OCI-LY7 (cell line): ENCODE measurements around the gene RBM20. TPM values are rescaled to one million over a fixed set of nuclear protein-coding genes. Genes with fewer than 3 reads are reported as not detected.

Source experiments
- BruUV-seq: library from RNA; stranded (reverse); fragments of 400-500 nt; replicated peaks from 2 replicates; lab custom pipeline; 2021; lab: Mats Ljungman, UMichigan
- CTCF ChIA-PET: fragments of 300-600 bp; sonication (Branson Sonifier 250); formaldehyde crosslinking; loops from one replicate; lab custom pipeline; 2022; ENCODE audit warnings: antibody characterized with exemption; ENCODE audit not compliant: unreplicated experiment; lab: Charles Lee
- POLR2A ChIA-PET: fragments of 300-600 bp; sonication (Branson Sonifier 250); formaldehyde crosslinking; loops from one replicate; lab custom pipeline; 2022; ENCODE audit warnings: antibody characterized with exemption; lab: Charles Lee
- DNase-seq: peaks from one replicate; pipeline ENCODE4 v3.0.0-alpha.2; 2015; ENCODE audit warnings: low spot score
- H2AFZ ChIP-seq: fragments of 200-600 bp; sonication (generic), shearing (Covaris generic); 2 replicates; pipeline ENCODE4 v1.6.1; 2014; ENCODE audit warnings: mild to moderate bottlenecking, antibody characterized with exemption, low read length, moderate library complexity
- H3K27ac ChIP-seq: fragments of 200-600 bp; sonication (generic); 2 replicates; pipeline ENCODE4 v1.5.1; 2014; ENCODE audit warnings: mixed run types, low read depth, mild to moderate bottlenecking, moderate library complexity, low read length, inconsistent platforms; ENCODE audit not compliant: poor library complexity, severe bottlenecking
- H3K36me3 ChIP-seq: fragments of 200-600 bp; sonication (generic); 2 replicates; pipeline ENCODE4 v1.6.1; 2014; ENCODE audit warnings: mild to moderate bottlenecking, antibody characterized with exemption, low read length, moderate library complexity, mixed read lengths; ENCODE audit not compliant: insufficient read depth
- H3K4me1 ChIP-seq: fragments of 200-600 bp; sonication (generic); 2 replicates; pipeline ENCODE4 v1.5.1; 2014; ENCODE audit warnings: mild to moderate bottlenecking, low read length; ENCODE audit not compliant: insufficient read depth, poor library complexity, severe bottlenecking
- H3K4me2 ChIP-seq: fragments of 200-600 bp; sonication (generic); 2 replicates; pipeline ENCODE4 v1.6.1; 2014; ENCODE audit warnings: mild to moderate bottlenecking, low read length
- H3K4me3 ChIP-seq: fragments of 200-600 bp; sonication (generic); 2 replicates; pipeline ENCODE4 v1.5.1; 2014; ENCODE audit warnings: mild to moderate bottlenecking, low read depth, low read length; ENCODE audit not compliant: poor library complexity, severe bottlenecking
- H3K79me2 ChIP-seq: fragments of 200-600 bp; sonication (generic); 2 replicates; pipeline ENCODE4 v1.6.1; 2016; ENCODE audit warnings: low read depth, mild to moderate bottlenecking, low read length, moderate library complexity, mixed read lengths; ENCODE audit not compliant: insufficient read depth
- H3K9me2 ChIP-seq: fragments of 200-600 bp; sonication (generic); 2 replicates; pipeline ENCODE4 v1.6.1; 2016; ENCODE audit warnings: mild to moderate bottlenecking, low read length, mixed read lengths; ENCODE audit not compliant: insufficient read depth
- H3K9me3 ChIP-seq: fragments of 200-600 bp; sonication (generic); 2 replicates; pipeline ENCODE4 v1.6.1; 2014; ENCODE audit warnings: mild to moderate bottlenecking, mixed run types, low read length, mixed read lengths
- H4K20me1 ChIP-seq: fragments of 200-600 bp; sonication (generic); 2 replicates; pipeline ENCODE4 v1.6.1; 2014; ENCODE audit warnings: mild to moderate bottlenecking, antibody characterized with exemption, low read length, moderate library complexity, mixed read lengths; ENCODE audit not compliant: insufficient read depth
- EZH2phosphoT487 ChIP-seq: fragments of 200-600 bp; sonication (generic); IDR thresholded peaks from 2 replicates; pipeline ENCODE4 v1.6.1; 2018; ENCODE audit warnings: low read depth, borderline replicate concordance, mild to moderate bottlenecking, mixed run types, antibody characterized with exemption, low read length, moderate library complexity, mixed read lengths
- intact Hi-C: fragments of 100-400 bp; cut with micrococcal nuclease; formaldehyde crosslinking; loops from one replicate; pipeline ENCODE4 v1.10.0; 2022; ENCODE audit not compliant: unreplicated experiment
- total RNA-seq, 2 experiments: library from RNA; depleted of rRNA in 1 of 2; stranded (reverse); fragments of >200 nt in 1 of 2; shearing (Covaris generic) in 1 of 2; gene quantifications; 2 replicates each; pipeline ENCODE4 v1.2.3, GENCODE V29; 2014 to 2022
- TF ChIP-seq, protein P1 (sequence below): fragments of 200-600 bp; sonication (generic); conservative IDR thresholded peaks from 2 replicates; pipeline ENCODE4 v1.5.1; 2014; ENCODE audit warnings: mild to moderate bottlenecking, antibody characterized with exemption, low read length, moderate library complexity, mixed read lengths

RBM20 gene
- total RNA-seq, 2 experiments from 2014 or later, result 0.35 to 1.0 TPM

DNA sequence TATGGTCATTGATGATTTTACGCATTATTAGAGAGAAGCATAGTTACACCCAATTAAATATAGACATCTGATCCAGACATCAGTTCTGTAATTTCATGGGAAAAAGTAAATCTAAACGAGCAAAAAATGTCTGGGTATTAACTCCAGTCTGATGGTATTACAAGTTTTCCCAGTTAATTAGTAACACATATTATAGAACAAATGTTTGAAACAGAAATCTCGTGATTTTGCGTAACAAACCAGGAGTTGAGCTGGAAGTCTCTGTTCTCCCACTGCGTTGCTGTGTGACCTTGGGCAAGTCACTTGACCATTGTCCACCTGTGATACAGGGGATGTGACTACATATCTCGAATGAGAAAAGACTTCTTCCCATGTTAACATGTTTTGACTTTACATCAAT is 43.3 kb downstream of the RBM20 start:
- Histone ChIP-seq H3K4me3 (no peak overlapping the region), H3K79me2 (no peaks in the 10 kb centered on the region), H3K36me3 (no peaks in the 10 kb centered on the region), H3K4me1 (peaks cover 4% of the 10 kb centered on the region), H3K27ac (no peak overlapping the region), H4K20me1 (no peaks in the 10 kb centered on the region), H3K4me2 (no peak overlapping the region), H2AFZ (no peak overlapping the region), H3K9me2 (no peaks in the 10 kb centered on the region), H3K9me3 (peaks cover 16% of the 10 kb centered on the region)
- CTCF ChIA-PET, result no interaction called here
- POLR2A ChIA-PET, result interaction anchor here (0.8 to 1.5 kb wide), 6 partner anchors 11 to 44 kb away, joined by 3 to 8 read pairs (median 4); no protein-coding TSS in a partner anchor
- no TSS peak for BruUV-seq
- intact Hi-C loops, result no loop called here
- TF ChIP-seq, protein P1, sequence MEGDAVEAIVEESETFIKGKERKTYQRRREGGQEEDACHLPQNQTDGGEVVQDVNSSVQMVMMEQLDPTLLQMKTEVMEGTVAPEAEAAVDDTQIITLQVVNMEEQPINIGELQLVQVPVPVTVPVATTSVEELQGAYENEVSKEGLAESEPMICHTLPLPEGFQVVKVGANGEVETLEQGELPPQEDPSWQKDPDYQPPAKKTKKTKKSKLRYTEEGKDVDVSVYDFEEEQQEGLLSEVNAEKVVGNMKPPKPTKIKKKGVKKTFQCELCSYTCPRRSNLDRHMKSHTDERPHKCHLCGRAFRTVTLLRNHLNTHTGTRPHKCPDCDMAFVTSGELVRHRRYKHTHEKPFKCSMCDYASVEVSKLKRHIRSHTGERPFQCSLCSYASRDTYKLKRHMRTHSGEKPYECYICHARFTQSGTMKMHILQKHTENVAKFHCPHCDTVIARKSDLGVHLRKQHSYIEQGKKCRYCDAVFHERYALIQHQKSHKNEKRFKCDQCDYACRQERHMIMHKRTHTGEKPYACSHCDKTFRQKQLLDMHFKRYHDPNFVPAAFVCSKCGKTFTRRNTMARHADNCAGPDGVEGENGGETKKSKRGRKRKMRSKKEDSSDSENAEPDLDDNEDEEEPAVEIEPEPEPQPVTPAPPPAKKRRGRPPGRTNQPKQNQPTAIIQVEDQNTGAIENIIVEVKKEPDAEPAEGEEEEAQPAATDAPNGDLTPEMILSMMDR, result no peak
- no peak for TF ChIP-seq EZH2phosphoT487
- DNase-seq, result no peak

- ChIA-PET POLR2A (interaction anchor here (0.6 kb wide), 1 partner anchor 17 kb away, joined by 3 read pairs; no protein-coding TSS in a partner anchor), CTCF (no interaction called here)
- Histone ChIP-seq H3K9me2 (no peaks in the 10 kb centered on the region), H3K4me1 (no peaks in the 10 kb centered on the region), H3K9me3 (peaks cover 27% of the 10 kb centered on the region), H3K36me3 (no peaks in the 10 kb centered on the region), H2AFZ (no peak overlapping the region), H3K79me2 (no peaks in the 10 kb centered on the region), H4K20me1 (no peaks in the 10 kb centered on the region), H3K4me2 (no peak overlapping the region), H3K27ac (no peak overlapping the region), H3K4me3 (no peak overlapping the region)
- no peak for DNase-seq
- no peak for TF ChIP-seq EZH2phosphoT487
- TF ChIP-seq, protein P1, result no peak
- BruUV-seq, result no TSS peak
- intact Hi-C loops, result no loop called here
These were observed 47.0 kb downstream of the RBM20 start for GRCh38 chr10:110691139-110691538.

DNA sequence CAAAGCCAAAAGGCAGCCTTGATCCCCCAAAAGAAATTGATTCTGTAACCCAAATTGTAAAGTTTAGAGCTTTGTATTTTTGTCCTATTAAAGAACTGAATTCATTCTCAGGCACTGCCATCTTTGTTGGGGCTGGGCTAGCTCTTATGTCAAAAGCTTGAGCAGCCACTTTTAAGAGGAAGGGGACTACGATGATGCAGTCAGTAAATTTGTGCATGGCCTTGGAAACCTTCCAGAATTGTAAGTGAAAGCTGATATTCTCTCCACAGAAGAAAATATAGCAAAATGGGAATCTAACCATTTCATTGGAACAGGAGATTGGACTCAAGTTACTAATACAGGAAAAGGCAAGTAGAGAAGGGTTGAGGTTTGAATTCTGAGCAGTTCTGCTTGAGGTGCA is 50.1 kb downstream of the RBM20 start:
- Histone ChIP-seq H2AFZ (no peak overlapping the region), H3K4me2 (no peak overlapping the region), H3K36me3 (no peaks in the 10 kb centered on the region), H3K4me3 (no peak overlapping the region), H3K79me2 (no peaks in the 10 kb centered on the region), H4K20me1 (no peaks in the 10 kb centered on the region), H3K27ac (no peak overlapping the region), H3K9me3 (peaks cover 27% of the 10 kb centered on the region), H3K9me2 (no peaks in the 10 kb centered on the region), H3K4me1 (no peaks in the 10 kb centered on the region)
- no peak for TF ChIP-seq EZH2phosphoT487
- TF ChIP-seq, protein P1, result no peak
- POLR2A ChIA-PET, result interaction anchor here (1.0 to 1.5 kb wide), 3 partner anchors 13 to 75 kb away, joined by 3 to 5 read pairs (median 3); no protein-coding TSS in a partner anchor
- CTCF ChIA-PET, result no interaction called here
- intact Hi-C loops, result no loop called here
- DNase-seq, result no peak
- BruUV-seq, result no TSS peak
